HEK293 (cell line): ENCODE results near the gene PPP2R2B.
A peak's percentile ranks its signal among the peaks of the same experiment; 100 is the strongest.

Experiments used
- ZBTB17 ChIP-seq: fragments of 450-650 bp; formaldehyde crosslinking; IDR thresholded peaks from 2 replicates; pipeline ENCODE4 v1.5.1; 2016; ENCODE audit warnings: missing biosample characterization, missing genetic modification characterization
- ZNF114 ChIP-seq: fragments of 450-650 bp; formaldehyde crosslinking; IDR thresholded peaks from 2 replicates; pipeline ENCODE4 v1.5.0; 2017; ENCODE audit warnings: missing biosample characterization, missing genetic modification characterization
- ZNF184 ChIP-seq: fragments of 450-650 bp; IDR thresholded peaks from 2 replicates; pipeline ENCODE4 v1.5.1; 2018; ENCODE audit warnings: missing biosample characterization, mild to moderate bottlenecking, missing genetic modification characterization
- ZNF211 ChIP-seq: fragments of 450-650 bp; formaldehyde crosslinking; IDR thresholded peaks from 2 replicates; pipeline ENCODE4 v1.5.1; 2016; ENCODE audit warnings: low read depth, missing biosample characterization, missing genetic modification characterization
- ZNF394 ChIP-seq: fragments of 450-650 bp; formaldehyde crosslinking; IDR thresholded peaks from 2 replicates; pipeline ENCODE4 v1.5.1; 2016; ENCODE audit warnings: missing biosample characterization, missing genetic modification characterization, mild to moderate bottlenecking, moderate library complexity, borderline replicate concordance
- ZNF768 ChIP-seq: fragments of 450-650 bp; formaldehyde crosslinking; IDR thresholded peaks from 2 replicates; pipeline ENCODE4 v1.5.1; 2018; ENCODE audit warnings: missing biosample characterization, mild to moderate bottlenecking, missing genetic modification characterization
- TF ChIP-seq, protein P1 (sequence below): sonication (generic); formaldehyde crosslinking; IDR thresholded peaks from 2 replicates; pipeline ENCODE4 v1.8.1; 2022; ENCODE audit warnings: mild to moderate bottlenecking, moderate library complexity, missing genetic modification reagents
- TF ChIP-seq, protein P2 (sequence below): fragments of 450-650 bp; formaldehyde crosslinking; IDR thresholded peaks from 2 replicates; pipeline ENCODE4 v1.5.1; 2016; ENCODE audit warnings: missing biosample characterization, missing genetic modification characterization
- TF ChIP-seq, protein P3 (sequence below): fragments of 450-650 bp; formaldehyde crosslinking; IDR thresholded peaks from 2 replicates; pipeline ENCODE4 v1.5.1; 2016; ENCODE audit warnings: missing biosample characterization, missing genetic modification characterization

DNA sequence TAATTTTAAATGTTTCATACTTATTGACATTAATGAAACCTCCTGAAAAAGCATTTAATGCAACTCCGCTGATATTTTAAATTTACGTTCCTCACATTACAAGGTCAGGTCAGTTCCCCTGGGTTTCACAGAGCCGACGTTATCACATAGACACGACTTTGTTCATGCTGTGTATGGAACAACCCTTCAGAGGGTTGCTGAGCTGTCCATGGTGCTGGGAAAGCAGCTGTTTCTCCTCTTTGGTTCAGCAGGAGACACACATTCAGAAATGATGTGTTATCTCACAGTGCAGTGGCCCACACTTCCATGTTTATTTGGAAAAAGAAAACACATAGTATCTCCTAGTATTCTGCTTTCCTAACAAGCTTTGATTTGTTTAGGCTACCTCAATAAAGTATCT is 53.5 kb downstream of the PPP2R2B start:
- TF ChIP-seq ZBTB17 (tag by site-specific recombination) (no peak), ZNF768 (tag by site-specific recombination) (no peak), ZNF114 (tag by site-specific recombination) (no peak), ZNF394 (tag by site-specific recombination) (no peak), ZNF211 (no peak), ZNF184 (tag by site-specific recombination) (no peak)
- TF ChIP-seq, protein P1, sequence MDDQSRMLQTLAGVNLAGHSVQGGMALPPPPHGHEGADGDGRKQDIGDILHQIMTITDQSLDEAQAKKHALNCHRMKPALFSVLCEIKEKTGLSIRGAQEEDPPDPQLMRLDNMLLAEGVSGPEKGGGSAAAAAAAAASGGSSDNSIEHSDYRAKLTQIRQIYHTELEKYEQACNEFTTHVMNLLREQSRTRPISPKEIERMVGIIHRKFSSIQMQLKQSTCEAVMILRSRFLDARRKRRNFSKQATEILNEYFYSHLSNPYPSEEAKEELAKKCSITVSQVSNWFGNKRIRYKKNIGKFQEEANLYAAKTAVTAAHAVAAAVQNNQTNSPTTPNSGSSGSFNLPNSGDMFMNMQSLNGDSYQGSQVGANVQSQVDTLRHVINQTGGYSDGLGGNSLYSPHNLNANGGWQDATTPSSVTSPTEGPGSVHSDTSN (CRISPR knock-in tag): no peak
- TF ChIP-seq, protein P2, sequence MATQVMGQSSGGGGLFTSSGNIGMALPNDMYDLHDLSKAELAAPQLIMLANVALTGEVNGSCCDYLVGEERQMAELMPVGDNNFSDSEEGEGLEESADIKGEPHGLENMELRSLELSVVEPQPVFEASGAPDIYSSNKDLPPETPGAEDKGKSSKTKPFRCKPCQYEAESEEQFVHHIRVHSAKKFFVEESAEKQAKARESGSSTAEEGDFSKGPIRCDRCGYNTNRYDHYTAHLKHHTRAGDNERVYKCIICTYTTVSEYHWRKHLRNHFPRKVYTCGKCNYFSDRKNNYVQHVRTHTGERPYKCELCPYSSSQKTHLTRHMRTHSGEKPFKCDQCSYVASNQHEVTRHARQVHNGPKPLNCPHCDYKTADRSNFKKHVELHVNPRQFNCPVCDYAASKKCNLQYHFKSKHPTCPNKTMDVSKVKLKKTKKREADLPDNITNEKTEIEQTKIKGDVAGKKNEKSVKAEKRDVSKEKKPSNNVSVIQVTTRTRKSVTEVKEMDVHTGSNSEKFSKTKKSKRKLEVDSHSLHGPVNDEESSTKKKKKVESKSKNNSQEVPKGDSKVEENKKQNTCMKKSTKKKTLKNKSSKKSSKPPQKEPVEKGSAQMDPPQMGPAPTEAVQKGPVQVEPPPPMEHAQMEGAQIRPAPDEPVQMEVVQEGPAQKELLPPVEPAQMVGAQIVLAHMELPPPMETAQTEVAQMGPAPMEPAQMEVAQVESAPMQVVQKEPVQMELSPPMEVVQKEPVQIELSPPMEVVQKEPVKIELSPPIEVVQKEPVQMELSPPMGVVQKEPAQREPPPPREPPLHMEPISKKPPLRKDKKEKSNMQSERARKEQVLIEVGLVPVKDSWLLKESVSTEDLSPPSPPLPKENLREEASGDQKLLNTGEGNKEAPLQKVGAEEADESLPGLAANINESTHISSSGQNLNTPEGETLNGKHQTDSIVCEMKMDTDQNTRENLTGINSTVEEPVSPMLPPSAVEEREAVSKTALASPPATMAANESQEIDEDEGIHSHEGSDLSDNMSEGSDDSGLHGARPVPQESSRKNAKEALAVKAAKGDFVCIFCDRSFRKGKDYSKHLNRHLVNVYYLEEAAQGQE: peak; percentile 94
- TF ChIP-seq, protein P3, sequence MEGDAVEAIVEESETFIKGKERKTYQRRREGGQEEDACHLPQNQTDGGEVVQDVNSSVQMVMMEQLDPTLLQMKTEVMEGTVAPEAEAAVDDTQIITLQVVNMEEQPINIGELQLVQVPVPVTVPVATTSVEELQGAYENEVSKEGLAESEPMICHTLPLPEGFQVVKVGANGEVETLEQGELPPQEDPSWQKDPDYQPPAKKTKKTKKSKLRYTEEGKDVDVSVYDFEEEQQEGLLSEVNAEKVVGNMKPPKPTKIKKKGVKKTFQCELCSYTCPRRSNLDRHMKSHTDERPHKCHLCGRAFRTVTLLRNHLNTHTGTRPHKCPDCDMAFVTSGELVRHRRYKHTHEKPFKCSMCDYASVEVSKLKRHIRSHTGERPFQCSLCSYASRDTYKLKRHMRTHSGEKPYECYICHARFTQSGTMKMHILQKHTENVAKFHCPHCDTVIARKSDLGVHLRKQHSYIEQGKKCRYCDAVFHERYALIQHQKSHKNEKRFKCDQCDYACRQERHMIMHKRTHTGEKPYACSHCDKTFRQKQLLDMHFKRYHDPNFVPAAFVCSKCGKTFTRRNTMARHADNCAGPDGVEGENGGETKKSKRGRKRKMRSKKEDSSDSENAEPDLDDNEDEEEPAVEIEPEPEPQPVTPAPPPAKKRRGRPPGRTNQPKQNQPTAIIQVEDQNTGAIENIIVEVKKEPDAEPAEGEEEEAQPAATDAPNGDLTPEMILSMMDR: no peak
